Stimulated activated CD8-positive, alpha-beta memory T cell treated with anti-CD3 and anti-CD28 coated beads, Interleukin-4, amount 100 ng/mL, for 48 hours (primary cell): ENCODE data around the gene NCOA1.
"Not testable (repeated sequence)": the region's sequence is repeated elsewhere in the genome, so short reads cannot be mapped to it uniquely, and the experiment has no call there.

Experiments
- DNase-seq: peaks from one replicate; pipeline ENCODE4 v3.0.0-alpha.2; 2020

Gene NCOA1

GRCh38 chr2:24490690-24491541 lies at the start of gene NCOA1:
Gene NCOA1 (plus strand): TSS chr2:24491254. CDS start chr2:24658678, 167,424 bp downstream.
- peak; percentile 92 for DNase-seq

- DNase-seq: no peak
These were observed 42.3 kb upstream of the NCOA1 start for GRCh38 chr2:24448797-24449196.

- DNase-seq: no peak
These were observed 41.7 kb upstream of the NCOA1 start for GRCh38 chr2:24449344-24449743.

GRCh38 chr2:24451805-24452501 lies 39.1 kb upstream of the NCOA1 start:
- no peak for DNase-seq

DNA sequence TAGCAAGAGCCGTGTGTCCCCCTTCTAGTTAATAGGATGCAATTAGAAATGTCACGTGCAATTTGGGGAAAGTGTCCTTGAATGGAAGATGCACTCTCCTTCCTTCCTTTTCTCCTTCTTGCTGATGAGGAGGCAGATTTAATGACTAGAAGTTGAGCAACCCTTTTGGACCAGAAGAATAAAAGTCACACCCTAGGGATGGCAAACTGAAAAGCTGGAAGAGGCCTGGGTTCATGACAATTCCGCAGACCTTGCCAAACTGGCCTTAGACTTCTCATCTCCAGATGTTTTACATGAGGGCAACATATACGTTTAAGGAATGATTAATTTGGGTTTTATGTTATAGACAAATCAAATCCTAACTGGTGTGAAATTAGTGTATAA lies 38.6 kb upstream of the NCOA1 start:
- no peak for DNase-seq

DNA sequence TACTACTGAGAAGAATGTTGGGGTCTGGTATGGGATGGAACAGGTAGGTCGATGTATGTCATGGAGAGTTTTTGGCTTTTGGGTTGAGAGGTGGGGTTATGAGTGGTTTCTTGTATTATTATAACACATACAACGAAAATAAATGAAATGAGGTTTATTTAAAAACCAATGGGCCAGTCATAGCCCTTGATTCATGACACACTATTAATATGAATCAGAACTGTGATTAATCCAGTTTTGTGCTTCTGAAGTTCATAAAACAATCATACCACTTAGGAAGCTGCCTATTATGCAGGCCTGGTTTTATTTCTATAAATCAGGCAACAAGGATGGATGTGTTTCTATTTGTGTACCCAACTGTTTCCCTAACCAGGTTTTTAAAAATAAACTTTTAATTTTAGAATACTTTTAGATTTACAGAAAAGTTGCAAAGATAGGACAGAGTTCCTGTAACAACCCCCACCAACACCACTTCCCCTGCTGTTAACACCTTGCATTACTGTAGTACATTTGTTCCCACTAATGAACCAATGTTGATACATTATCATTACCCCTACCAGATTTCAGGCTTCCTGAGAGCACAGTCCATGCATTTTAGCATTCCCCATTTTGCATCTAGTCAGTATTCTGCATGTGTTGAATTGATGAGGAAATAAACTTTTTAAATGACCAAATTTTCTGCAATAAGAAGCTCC lies 37.5 kb upstream of the NCOA1 start:
- no peak for DNase-seq

DNA sequence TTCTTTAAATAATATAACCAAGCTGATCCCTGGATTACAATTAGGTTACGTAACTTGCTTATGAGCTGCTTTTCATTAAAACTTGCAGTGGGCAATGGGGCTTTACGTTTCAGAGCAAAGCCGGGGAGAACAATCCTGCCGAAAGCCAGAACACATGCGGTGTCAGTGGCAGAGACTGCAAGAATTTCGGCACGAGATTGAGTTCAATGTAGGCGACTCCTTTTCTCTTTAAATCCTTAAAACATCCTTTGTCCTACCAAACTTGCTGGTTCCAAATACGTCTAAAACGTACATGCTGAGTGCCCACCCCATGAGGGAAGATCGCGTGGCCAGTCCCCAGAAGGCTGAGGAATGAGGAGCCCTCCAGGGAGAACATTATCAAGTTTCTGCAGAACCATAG lies 36.8 kb upstream of the NCOA1 start:
- no peak for DNase-seq

- peak; percentile 30 for DNase-seq
These were observed 34.2 kb upstream of the NCOA1 start for GRCh38 chr2:24456599-24457556.

- no peak for DNase-seq
These were observed 33.2 kb upstream of the NCOA1 start for GRCh38 chr2:24457696-24458386.

GRCh38 chr2:24459224-24460161 lies 31.6 kb upstream of the NCOA1 start:
- no peak for DNase-seq

DNA sequence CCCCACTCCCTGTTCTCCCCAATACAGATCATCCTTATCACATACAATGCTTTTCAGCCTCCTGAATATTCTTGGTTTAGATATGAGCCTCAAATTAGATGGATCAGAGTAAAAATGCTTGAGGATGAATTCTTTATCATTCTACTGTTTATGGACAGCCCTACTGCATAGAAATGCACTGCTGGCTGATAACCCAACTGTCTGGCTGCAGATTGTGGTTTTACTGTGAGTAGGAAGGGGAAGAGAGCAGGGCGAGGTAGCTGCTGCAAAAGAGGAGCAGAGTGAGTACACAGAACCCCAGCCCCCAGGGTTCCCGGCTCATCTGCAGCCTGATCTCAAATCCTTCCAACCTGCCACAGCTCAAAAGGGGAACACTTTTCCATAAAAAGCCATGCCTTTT lies 29.4 kb upstream of the NCOA1 start:
- DNase-seq: no peak

DNA sequence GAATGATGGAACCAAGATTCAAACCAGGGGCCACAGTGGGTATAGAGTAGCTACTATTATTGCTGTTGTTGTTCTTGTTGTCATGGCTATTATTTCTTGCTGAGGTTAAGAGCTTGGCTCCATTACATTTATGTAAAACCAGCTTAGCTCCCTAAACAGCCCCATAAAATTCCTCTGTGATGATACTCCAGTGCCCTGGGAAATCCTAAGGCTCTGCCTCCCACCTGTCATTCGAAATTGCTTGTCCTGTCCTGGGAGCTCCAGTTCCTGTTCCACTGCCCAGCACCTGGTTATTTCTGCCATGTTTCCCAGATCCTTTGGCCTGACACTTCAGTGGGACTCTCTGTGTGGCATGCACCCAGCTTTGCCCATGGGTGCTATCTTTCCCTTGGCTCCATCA lies 27.8 kb upstream of the NCOA1 start:
- DNase-seq: no peak

GRCh38 chr2:24466871-24467870 lies 23.9 kb upstream of the NCOA1 start:
- DNase-seq: no peak

GRCh38 chr2:24468453-24468852 lies 22.6 kb upstream of the NCOA1 start:
- not testable (repeated sequence) for DNase-seq

GRCh38 chr2:24469148-24469650 lies 21.9 kb upstream of the NCOA1 start:
- DNase-seq: no peak

DNA sequence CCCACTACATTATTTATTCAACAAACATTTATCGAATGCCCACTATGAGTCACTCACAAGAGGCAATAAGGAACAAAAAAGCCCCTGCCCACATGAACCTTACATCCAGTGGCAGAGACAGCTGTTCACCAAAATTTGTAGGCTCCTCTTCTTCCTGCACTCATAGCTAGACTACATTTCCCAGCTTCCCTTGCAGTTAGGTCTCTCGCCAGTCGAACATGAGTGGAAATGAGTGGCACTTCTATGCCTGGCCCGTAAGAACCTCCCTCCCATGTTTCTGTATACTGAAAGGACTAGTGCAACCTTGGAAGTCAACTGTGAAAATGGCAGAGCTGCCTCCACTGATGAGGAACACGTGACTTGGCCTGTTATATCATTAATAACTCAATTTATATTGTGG lies 19.4 kb upstream of the NCOA1 start:
- DNase-seq: no peak

DNA sequence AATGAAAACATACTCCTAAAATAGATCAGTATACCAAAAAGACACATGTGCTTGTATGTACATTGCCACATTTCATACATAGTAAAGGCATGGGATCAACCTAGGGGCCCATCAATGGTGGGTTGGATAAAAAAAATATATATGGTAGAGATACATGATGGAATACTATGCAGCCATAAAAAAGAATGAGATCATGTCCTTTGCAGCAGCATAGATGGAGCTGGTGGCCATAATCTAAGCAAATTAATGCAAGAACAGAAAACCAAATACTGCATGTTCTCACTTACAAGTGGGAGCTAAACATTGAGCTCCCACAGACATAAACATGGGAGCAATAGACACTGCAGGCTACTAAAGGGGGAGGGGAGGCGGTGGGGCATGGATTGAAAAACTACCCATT lies 18.6 kb upstream of the NCOA1 start:
- DNase-seq: no peak

DNA sequence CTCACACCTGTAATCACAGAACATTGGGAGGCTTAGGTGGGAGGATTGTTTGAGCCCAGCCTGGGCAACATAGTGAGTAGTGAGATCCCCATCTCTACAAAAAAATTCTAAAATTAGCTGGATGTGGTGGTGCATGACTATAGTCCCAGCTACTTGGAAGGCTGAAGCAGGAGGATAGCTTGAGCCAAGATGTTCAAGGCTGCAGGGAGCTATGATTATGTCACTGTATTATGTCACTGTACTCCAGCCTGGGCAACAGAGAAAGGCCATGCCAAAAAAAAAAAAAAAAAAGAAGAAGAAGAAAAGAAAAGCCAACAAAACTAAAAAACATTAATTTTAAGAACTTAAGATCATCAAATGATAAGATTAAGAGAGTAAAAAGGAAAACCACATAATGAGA lies 17.4 kb upstream of the NCOA1 start:
- DNase-seq: no peak

DNA sequence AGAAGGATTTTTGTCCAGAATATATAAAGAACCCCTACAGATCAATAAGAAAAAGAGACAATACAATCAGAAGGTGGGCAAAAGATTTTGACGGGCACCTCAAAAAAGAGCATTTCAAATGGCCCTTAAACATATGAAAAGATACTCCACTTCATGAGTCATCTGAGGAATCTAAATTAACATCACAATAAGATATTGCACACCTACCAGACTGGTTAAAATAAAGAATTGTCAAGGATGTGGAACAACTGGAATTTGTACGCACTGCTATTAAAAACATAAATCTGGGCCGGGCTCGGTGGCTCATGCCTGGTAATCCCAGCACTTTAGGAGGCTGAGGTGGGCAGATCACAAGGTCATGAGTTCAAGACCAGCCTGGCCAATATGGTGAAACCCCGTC lies 17.0 kb upstream of the NCOA1 start:
- no peak for DNase-seq
